ENCODE data around the gene UPK1B.

DNA sequence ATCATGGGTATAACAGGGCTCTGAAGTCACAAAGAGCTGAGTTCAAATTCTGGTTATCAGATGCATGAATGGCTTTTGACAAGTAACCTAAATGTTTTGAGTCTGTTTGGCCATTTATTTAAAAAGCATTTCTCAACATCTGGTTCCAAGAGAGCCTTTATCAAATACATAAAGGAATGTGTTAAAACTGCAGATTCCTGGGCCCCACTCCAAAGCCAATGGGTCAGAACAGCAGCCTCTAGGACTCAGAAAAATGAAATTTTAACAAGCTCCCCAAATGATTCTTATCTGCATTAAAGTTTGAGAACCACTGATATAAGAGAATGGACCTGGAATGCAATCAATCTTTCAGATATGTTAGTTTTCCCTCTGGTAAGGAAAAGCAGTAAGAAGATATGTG, 63.9 kb downstream of the UPK1B start:
- TF ChIP-seq, protein P1, sequence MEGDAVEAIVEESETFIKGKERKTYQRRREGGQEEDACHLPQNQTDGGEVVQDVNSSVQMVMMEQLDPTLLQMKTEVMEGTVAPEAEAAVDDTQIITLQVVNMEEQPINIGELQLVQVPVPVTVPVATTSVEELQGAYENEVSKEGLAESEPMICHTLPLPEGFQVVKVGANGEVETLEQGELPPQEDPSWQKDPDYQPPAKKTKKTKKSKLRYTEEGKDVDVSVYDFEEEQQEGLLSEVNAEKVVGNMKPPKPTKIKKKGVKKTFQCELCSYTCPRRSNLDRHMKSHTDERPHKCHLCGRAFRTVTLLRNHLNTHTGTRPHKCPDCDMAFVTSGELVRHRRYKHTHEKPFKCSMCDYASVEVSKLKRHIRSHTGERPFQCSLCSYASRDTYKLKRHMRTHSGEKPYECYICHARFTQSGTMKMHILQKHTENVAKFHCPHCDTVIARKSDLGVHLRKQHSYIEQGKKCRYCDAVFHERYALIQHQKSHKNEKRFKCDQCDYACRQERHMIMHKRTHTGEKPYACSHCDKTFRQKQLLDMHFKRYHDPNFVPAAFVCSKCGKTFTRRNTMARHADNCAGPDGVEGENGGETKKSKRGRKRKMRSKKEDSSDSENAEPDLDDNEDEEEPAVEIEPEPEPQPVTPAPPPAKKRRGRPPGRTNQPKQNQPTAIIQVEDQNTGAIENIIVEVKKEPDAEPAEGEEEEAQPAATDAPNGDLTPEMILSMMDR (IDR thresholded peaks at IDR 0.05): no peak
- no peak for TF ChIP-seq POLR2A (IDR thresholded peaks at IDR 0.05)
